DMS53 (cell line): ENCODE measurements around the gene MAS1L.
"Not testable (repeated sequence)": the region's sequence is repeated elsewhere in the genome, so short reads cannot be mapped to it uniquely, and the experiment has no call there.

Experiments
- DNase-seq: peaks from one replicate; lab custom pipeline; 2025; lab: John Stamatoyannopoulos, UW

Gene MAS1L

DNA sequence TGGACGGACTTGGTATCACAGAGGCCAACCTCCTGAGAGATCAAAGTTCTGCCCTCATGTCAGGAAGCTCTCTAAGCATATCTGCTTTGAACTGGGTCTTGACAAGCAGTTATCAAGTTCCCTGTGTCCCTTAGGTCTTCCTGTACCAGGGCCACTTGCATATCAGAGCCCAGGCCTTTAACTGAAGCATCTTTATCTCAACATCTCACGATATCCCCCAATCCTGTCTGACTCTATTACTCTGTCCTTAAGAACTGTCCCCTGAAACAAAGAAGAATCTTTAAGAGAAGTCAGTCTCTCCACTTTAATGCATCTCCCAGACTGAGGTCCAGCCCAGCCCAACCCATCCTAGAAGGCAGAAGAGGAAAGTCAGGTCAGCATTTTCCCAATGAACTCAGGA lies 8.2 kb downstream of the MAS1L start:
- DNase-seq = no peak

DNA sequence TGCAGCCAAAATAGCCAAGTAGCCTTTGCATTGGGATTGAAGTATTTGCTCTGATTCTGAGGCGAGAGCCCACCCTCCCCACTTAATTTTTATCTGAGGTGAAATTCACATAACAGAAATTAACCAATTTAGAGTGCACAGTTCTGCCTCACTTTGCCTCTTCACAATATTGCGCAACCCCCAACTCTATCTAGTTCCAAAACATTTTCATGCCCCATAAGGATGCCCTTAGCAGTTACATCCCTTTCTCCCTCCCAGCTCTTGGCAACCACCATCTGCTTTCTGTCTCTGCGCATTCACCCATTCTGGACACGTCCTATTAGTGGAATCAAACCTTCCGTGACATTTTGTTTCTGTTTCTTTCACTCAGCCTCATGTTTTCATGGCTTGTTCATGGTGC lies 9.0 kb downstream of the MAS1L start:
- no peak for DNase-seq

DNA sequence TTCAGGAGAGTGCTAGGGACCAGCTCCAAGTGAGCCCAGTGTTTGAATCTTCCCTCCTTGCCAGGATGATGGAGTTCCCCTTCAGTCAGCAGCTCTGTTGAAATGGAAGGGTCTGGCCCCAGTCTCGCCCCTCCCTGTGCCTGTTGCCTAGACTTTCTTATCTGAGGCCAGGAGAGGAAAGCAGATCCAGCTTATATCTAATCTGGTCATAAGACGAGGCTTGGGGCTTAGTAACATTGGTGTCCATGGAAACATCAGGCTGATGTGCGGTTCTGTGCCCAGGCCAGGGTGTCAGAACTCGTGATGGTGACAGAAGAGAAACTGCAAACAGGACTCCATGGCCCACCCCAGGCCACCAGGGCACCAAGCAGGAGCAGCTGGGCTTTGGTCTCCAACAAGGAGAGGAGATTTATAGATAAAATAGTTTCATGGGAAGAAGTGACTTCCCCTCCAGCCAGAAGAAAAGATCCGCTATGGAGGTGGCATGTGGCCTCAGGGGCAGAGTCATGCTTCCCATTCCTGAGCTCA lies 9.8 kb downstream of the MAS1L start:
- DNase-seq = no peak

- no peak for DNase-seq
These were observed 12.8 kb downstream of the MAS1L start for GRCh38 chr6:29474996-29475395.

GRCh38 chr6:29466241-29466640 lies 21.5 kb downstream of the MAS1L start:
- DNase-seq = peak; percentile 13

- DNase-seq = no peak
These were observed 22.0 kb downstream of the MAS1L start for GRCh38 chr6:29465801-29466200.

- peak; percentile 60 for DNase-seq
These were observed 22.5 kb downstream of the MAS1L start for GRCh38 chr6:29465279-29465678.

GRCh38 chr6:29462022-29462421 lies 25.7 kb downstream of the MAS1L start:
- DNase-seq = no peak

GRCh38 chr6:29461021-29461814 lies 26.5 kb downstream of the MAS1L start:
- no peak for DNase-seq

- DNase-seq = no peak
These were observed 30.8 kb downstream of the MAS1L start, which contains the start of the genes OR11A1 and OR2H1 for GRCh38 chr6:29456971-29457370. Gene OR11A1 (minus strand): TSS chr6:29457071. CDS start chr6:29427641, 29,430 bp downstream. Gene OR2H1 (plus strand): TSS chr6:29457155. CDS start chr6:29461770, 4,615 bp downstream.

- DNase-seq = no peak
These were observed 36.1 kb downstream of the MAS1L start for GRCh38 chr6:29451471-29452193.

DNA sequence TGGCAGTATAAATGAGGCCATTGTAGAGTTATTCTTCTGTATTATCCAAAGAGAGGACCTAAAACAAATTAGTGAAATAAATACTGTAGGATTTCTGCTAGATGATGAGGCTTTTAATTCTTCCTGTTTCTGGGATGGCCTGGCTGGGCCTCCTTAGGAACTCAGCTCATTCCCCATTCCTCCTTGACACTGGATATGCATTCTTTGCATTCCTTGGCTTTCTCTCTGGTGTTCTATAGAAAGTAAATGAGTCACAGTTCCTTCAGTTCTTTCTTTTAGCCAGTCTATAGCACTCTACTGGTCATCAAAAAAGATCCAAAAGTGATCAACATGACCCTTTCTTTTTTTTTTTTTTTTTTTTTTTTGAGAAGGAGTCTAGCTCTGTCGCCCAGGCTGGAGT lies 40.1 kb downstream of the MAS1L start:
- no peak for DNase-seq

DNA sequence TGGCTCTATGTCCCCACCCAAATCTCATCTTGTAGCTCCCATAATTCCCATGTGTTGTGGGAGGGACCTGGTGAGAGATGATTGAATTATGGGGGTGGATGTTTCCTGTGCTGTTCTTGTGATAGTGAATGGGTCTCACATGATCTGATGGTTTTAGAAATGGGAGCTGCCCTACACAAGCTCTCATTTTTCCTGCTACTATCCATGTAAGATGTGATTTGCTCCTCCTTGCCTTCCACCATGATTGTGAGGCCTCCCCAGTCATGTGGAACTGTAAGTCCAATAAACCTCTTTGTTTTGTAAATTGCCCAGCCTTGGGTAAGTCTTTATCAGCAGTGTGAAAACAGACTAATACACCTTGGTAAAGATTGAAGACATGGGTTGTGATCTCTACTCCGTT lies 43.7 kb downstream of the MAS1L start:
- not testable (repeated sequence) for DNase-seq

DNA sequence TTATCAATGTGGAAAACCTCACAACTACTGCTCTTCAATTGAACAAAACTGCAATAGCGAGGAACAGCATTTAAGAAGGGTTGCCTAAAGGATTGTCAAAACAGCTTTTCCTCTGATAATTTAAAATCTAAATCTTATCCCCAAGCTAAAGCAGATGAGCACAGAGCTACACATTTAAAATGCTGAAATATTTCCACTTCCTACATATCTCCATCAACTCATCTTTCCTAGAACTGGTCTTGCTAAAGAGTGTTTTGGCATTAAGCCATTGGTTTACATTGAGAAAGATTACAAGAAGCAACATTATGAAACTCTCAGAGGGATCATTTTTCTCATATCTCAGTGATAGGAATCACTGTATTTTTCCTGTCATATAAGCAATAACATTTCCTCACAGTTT lies 45.0 kb downstream of the MAS1L start:
- DNase-seq = no peak

- no peak for DNase-seq
These were observed 48.8 kb downstream of the MAS1L start, which contains the start of gene OR10C1 for GRCh38 chr6:29439006-29439405. Gene OR10C1 (plus strand): TSS chr6:29439306. CDS start chr6:29440016, 710 bp downstream.

DNA sequence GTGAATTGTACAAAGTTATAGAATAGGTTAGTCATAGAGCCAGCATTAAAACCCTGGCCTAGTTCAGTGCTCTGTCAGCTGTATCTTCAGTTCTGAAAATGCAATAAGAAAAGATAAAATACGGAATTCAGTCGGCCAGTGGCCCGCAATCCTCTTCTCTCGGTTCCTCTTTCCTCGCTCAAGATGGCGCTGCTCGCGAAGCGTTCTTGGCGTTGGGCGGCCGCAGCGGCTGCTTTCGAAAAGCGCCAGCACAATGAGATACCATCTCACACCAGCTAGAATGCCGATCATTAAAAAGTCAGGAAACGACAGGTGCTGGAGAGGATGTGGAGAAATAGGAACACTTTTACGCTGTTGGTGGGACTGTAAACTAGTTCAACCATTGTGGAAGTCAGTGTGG lies 51.0 kb downstream of the MAS1L start:
- DNase-seq = peak; percentile 51
